NCI-H2227 (cell line): ENCODE measurements around the gene EEFSEC.

Experiments used
- DNase-seq: peaks from one replicate; lab custom pipeline; 2025; ENCODE audit not compliant: unreplicated experiment; lab: John Stamatoyannopoulos, UW

Gene EEFSEC

GRCh38 chr3:128364808-128365360, 211.6 kb downstream of the EEFSEC start:
- DNase-seq = no peak

- no peak for DNase-seq
Measured at GRCh38 chr3:128366136-128366535, 212.9 kb downstream of the EEFSEC start.

DNA sequence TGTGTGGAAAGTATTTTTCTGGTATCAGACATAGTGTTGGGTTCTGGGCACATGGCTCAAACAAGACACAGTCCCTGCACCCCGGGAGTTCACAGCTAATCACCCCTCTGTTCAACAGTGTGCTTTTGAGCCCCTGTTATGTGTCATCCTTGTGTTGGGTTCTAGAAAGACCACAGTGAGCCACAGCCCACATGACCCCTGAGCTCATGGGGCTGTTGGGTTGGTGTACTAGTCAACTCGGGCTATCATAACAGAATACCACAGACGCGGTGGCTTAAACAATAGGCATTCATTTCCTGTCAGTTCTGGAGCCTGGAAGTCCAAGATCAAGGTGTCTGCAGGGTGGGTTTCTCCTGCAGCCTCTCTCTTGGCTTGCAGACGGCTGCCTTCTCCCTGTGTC, 213.4 kb downstream of the EEFSEC start:
- no peak for DNase-seq

DNA sequence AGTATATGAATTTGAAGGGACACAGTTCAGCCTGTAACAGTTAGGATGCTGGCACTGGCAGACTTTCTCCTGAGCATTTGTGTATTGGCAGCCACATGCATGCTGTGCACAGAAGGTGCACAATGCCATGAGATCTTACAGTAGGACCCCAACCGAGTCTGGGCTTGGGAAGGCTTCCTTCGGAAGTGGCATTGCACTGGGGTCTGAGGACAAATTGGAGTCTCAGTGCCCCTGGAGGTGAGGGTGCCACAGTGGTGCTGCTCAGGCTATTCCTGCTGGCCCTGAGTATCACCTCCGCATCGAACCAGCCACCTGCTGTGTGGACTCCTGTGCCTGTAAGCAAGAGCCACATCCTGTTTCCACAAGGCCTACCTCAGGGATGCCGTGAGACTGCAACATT, 213.9 kb downstream of the EEFSEC start:
- no peak for DNase-seq

DNA sequence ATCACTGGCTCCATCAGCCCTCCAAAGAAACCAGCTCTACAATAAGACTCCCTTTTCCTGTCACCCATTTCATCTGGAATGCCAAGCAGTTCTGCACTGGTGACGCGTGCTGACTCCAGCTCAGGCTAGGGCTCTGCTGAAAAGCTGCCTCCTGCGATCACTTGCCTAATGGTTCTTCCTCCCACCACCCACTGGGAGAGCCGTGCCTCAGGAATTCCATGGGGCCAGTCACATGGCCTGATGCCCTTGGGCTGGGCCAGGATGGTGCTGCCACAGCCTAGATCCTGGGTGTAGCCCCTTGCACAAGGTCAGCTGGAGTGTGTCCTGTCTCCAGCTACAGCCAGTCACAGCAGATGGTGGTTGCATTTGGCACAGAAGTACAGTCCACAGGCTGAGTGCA, 214.5 kb downstream of the EEFSEC start:
- DNase-seq = no peak

DNA sequence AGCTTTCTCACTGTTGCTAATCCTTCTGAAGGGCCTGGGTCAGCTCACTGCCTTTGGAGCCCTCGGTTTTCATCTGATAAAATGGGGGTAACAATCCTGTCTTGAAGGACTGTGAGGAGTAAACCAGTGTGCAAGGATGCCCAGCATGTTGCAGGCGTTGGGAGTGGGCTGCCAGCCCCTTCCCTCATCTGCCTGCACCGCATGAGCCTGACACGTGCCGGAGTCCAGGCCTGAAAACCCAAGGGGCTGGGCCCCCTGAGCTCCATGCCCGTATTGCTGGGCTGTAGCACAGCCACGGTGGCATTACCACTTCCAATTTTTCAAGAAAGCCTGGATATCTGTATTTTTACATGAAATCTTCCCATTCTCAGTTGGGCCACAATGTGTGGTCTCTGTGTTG, 215.3 kb downstream of the EEFSEC start:
- no peak for DNase-seq

DNA sequence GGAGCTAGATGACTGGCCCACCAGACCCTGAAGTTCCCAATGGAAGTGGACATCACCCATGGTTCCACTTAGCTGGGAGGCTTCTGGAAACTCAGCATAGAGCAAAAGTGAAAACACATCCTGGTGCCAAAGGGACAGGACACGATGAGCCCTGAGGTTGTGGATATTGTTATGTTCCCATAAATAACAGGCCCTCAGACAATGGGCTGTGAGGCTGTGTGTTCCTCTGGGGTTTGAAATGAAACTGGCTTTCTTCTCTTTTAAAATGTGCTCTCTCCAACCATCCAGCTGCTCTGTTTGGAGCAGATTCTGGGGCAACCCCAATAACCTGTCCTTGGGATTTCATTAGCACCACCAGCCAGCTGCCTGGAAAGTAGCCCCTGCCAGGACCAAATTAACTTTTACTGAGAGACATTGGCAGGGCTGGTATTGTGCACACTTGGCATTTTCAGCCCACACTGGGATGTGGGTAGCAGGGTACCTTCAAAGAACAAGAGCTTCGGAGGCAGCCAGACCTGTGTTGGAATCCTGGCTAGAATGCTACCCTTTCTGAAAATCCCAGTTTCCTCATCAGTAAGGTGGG, 215.9 kb downstream of the EEFSEC start:
- DNase-seq = no peak

DNA sequence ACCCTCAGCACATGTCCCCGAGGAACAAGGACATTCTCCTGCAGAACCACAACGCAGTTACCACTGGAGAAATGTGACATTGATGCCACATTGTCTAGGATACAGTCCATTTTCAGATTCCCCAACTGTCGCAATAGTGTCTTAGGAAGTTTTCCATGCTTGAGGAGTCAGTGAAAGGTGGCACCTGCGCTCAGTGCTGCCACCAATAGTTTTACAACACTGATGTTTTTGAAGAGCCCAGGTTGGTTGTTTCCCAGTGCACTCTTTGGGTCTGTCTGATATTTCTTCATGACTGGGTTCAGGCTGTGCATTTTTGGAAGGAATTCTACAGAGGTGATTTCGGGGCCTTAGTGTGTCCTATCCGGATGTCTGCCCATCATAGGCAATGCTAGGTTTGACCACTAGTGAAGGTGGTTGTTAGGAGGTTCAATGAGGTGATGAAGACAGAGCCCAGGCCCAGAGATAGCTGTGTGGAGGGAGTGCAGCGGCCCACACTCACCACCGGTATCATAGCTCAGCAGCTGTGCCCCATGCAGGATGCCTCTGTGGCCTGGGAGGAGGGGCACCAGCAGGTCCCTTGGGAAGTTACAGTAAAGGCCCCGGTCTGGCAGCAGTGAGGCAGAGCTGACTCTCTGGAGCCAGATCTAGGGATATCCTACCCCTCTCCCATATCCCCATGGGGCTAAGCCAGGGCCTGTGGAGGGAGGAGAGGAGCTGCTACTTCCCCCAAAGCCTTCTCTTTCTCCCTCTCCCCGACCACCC, 216.8 kb downstream of the EEFSEC start:
- no peak for DNase-seq

- no peak for DNase-seq
Measured at GRCh38 chr3:128372281-128372680, 219.0 kb downstream of the EEFSEC start.

DNA sequence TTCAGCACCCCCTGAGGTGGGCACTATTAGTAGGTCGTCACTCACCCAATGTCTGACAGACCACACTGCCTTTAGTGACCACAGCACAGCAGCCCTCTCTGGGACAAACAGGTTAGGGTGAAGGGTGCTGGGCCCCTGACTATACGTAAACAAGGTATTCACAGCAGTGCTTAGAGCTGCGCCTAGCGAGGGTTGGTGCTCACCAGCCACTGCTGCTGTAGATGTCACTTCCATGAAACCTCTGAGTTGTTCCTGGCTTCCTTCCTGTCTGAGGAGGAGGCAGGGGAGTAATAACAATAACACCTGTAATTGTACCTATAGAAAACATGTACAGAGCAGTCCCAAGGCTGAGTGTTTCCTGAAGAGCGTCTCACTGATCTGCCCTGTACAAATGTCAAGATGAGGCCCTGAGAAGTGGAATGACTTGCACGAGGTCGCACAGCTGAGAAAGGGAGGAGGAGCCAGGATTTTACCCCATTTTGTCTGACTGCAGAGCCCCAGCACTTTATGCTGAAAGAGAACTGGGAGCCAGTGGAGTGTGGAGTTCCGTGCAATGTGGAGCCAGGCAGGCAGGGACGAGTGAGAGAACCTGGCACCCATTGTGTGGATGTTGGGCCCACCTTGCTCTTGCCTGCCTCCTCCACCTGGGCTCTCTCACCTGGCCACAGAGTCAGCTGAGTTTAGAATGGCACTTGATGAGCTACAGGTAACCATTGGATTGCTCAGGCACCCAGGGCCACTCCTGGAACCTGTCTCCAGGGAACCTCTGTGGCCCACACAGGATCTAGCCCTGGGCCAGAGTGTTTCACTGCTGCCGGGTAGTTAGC, 219.6 kb downstream of the EEFSEC start:
- no peak for DNase-seq

- DNase-seq = no peak
Measured at GRCh38 chr3:128374746-128375445, 221.6 kb downstream of the EEFSEC start.

- no peak for DNase-seq
Measured at GRCh38 chr3:128376516-128376915, 223.2 kb downstream of the EEFSEC start.

DNA sequence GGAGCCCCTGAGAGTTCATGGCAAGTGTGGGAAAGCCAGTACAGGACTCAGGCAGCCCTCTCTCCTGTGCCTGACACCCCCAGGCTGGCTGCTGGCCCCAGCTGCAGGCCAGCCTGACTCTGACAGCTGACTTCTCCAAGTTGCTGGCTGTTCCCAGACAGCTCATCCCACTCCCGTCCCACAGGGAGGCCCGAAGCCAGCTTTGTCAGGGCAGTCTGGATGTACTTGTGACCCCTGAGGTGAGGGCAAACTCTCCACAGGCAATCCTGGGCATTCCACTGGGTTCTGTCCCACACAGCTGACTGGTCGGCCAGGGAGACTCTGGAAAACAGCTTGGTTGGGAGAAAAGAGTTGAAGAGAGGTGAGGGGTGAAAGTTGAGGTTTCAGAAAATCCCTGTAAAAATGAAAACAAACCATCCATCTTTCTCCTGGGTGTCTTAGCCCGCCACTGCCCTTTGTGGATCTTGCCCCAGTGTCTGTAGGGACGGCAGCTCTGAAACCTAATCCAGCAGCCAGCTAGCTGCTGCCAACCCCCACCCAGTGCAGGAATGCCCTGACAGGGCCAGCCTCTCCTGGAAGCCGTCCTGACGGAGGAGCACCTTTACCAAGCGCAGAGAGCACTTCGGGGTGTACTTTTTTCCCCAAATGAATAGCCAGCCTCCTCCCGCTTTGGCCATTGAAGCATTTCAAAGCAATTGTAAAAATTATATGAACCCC, 225.5 kb downstream of the EEFSEC start:
- no peak for DNase-seq

GRCh38 chr3:128379367-128380160, 226.3 kb downstream of the EEFSEC start:
- no peak for DNase-seq

DNA sequence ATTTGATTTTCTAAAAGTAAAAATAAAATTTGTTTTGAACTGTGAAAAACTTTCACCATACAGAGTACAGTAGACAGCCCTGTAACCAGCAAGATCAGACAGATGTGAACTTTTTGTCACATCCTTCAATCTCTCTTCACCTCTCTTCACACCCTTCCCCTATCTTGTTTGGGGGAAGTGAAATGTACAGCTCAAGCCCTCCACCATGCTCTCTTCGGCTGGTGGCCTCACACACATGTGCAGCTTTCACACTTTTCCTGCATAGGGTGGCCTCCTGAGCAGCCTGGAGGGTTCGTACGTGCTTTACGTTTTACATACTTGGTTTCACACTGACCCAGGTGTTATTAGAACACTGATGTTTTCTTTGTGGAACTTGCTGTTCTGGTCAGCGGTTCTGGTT, 227.0 kb downstream of the EEFSEC start:
- DNase-seq = no peak

GRCh38 chr3:128380719-128381118, 227.4 kb downstream of the EEFSEC start:
- DNase-seq = no peak

GRCh38 chr3:128381609-128382008, 228.3 kb downstream of the EEFSEC start:
- no peak for DNase-seq

DNA sequence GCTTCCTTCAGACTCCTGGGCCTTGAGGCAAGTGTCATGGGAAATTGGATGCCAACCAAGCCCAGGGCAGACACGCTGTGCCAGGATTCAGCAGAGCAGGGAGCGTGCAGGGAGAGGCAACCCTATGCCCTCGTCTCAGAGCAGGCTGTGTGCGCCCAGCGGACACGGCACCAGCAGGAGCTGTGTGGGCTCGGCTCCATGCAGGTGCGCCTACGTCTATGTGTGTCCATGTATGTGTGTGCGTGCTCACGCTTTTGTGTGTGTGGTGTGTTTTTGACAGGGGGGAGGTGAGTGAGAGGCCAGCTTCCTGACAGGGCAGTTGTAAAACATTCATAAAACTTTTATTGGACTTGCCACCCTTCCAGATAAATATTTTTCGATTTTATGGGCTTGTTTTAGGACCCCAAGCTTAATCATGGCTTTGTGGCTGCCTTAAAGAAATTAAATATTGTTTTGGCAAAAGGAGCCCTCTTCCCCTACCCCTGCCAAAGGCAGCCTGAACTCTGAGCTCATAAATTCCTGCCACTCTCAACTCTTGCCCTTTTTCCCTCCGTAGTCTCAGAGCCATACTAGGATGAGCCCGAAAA, 229.0 kb downstream of the EEFSEC start:
- DNase-seq = no peak
